NCI-H510A treated with DMSO at 0.1 percent for 48 hours (cell line): ENCODE measurements around the gene SPI1.

Experiments used
- DNase-seq: peaks from one replicate; lab custom pipeline; 2025; lab: John Stamatoyannopoulos, UW

Gene SPI1

GRCh38 chr11:47378010-47378835 is at the start of gene SPI1:
SPI1 (minus strand) TSS chr11:47378547; CDS start chr11:47378353, 194 bp downstream.
- no peak for DNase-seq

GRCh38 chr11:47426062-47426956 is 48.0 kb upstream of the SPI1 start, which contains the start of gene PSMC3:
PSMC3 (minus strand) TSS chr11:47426439; CDS start chr11:47426279, 160 bp downstream.
- peak; percentile 31 for DNase-seq

- no peak for DNase-seq
Measured at GRCh38 chr11:47425611-47426010, 47.3 kb upstream of the SPI1 start.

GRCh38 chr11:47418454-47419259 is 40.3 kb upstream of the SPI1 start:
- no peak for DNase-seq

GRCh38 chr11:47417712-47418111 is 39.4 kb upstream of the SPI1 start:
- no peak for DNase-seq

- no peak for DNase-seq
Measured at GRCh38 chr11:47415949-47416472, 37.7 kb upstream of the SPI1 start.

DNA sequence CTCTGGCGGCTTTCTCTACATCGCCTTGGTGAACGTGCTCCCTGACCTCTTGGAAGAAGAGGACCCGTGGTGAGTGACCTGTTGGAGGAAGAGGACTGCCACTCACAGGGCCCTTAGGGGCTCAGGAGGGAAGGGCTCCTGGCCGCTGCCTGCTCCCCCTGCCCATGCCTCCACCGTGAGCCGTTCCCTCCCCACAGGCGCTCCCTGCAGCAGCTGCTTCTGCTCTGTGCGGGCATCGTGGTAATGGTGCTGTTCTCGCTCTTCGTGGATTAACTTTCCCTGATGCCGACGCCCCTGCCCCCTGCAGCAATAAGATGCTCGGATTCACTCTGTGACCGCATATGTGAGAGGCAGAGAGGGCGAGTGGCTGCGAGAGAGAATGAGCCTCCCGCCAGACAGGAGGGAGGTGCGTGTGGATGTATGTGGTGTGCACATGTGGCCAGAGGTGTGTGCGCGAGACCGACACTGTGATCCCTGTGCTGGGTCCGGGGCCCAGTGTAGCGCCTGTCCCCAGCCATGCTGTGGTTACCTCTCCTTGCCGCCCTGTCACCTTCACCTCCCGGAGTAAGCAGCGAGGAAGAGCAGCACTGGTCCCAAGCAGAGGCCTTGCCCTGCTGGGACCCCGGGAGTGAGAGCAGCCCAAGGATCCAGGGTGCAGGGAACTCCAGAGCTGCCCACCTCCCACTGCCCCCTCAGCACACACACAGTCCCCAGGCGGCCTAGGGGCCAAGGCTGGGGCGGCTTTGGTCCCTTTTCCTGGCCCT is 36.9 kb upstream of the SPI1 start:
- no peak for DNase-seq

GRCh38 chr11:47414685-47415070 is 36.3 kb upstream of the SPI1 start:
- no peak for DNase-seq

GRCh38 chr11:47413908-47414684 is 35.7 kb upstream of the SPI1 start:
- DNase-seq, result no peak

- no peak for DNase-seq
Measured at GRCh38 chr11:47413351-47413750, 35.0 kb upstream of the SPI1 start.

GRCh38 chr11:47411884-47412746 is 33.8 kb upstream of the SPI1 start:
- DNase-seq, result no peak

GRCh38 chr11:47410370-47411264 is 32.3 kb upstream of the SPI1 start:
- DNase-seq, result no peak

DNA sequence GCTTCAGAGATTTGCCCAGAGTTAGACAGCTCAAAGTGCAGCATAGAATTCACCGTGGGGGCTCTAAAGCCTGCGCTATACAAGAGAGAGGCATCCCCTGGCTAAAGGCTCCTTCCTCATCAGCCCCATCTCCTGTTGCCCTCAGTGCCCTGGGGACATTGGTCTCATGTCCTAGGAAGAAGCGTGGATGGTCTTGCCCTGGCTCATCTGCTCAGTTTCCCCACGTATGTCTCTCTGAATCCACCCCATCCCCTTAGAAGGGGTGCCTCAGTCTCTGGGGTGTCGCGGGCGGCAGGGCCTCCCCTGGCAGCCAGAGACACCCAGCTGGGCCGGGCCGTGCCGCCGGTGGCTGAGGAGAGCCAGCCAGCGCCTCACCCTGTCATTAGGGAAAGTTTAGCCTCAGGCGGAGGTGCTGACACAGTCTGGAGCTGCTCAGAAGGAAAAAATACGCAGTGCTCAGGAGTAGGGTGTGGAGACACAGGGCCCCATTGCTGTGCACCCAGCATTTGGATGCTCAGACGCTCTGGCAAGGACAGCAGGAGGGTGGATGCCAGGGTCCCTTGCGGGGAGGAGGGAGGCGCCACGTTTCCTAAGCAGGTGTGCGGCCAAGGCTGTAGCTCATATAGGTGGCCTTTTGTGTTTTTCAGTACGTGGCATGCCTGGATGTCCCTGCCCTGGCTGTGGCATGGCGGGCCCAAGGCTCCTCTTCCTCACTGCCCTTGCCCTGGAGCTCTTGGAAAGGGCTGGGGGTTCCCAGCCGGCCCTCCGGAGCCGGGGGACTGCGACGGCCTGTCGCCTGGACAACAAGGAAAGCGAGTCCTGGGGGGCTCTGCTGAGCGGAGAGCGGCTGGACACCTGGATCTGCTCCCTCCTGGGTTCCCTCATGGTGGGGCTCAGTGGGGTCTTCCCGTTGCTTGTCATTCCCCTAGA is 31.4 kb upstream of the SPI1 start:
- DNase-seq, result no peak

DNA sequence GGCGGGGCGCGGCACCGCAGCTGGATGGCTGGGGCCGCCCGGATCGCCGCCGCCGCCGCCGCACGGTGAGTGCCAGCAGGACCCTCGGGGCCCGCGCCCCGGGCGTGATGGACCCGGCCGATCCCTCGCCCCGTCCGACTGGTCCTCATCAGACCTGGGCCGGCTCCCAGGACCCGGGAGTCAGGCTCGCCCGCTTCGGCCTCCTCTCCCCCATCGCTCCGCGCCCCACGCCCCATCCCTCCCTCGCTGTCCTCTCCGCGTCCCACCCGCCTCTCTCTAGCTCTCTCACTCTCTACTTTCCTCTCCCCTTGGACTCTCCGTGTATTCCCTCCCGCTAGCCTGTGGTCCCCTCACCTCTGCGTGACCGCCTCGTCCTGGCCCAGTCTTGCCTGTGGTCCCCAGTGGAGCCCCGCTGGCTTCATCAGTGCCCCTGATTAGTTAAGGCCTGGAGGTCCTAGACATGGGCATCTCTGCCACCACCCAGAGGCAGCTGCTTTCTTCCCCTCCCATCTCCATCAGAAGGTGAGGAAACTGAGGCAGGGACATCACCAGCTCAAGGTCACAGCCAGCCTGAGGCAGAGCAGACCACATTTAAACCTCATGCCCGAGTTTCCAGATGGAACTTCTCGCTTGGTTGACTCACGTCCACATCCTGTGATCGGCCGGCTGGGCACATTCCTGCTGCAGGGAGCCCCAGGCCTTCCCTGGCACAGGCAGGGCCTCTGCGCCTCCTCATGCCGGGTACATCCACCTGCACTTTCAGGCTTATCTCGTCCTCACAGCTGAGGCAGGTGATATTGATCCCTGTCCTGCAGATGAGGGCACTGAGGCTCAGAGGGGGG is 30.5 kb upstream of the SPI1 start:
- no peak for DNase-seq

DNA sequence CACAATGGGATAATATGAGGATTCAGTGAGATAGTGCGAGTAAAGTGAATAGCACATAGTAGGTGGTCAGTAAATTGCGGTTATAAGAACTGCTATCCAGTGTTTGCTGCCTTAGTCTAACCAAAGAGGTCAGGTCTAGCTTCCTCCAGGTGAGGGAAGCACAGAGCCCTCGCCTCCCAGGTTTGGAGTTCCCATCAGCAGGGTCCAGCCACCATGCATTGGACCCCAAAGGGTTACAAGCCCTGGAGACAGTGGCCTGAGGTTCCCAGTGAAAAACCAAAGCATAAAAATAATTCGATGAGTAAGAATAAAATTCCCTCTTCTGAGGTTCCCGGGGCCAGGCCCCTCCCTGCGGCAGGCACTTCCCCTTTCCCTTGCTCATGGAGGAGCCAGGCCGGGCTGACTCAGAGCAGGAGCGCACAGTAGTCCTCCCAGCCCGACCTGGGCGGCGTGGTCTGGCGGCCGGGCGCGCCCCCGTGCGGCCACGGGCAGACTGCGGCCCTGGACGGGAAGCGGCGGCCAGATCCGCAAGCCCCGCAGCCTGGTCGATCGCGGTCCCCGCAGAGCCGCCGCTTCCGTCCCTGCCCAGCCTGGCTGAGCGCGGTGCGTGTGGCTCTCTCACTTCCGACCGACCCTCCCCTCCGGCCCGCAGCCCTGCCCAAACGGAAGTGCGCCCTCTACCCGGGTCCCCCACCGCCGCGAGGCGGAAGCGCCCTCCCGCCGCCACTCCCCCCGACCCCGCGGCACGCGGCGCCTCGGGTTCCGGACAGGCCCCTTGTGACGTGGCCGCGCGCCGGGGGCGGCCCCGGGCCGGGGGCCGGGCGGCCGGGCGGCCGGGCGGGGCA is 29.6 kb upstream of the SPI1 start, which contains the start of gene SLC39A13:
SLC39A13 (plus strand) TSS at position 845 of the 845 bp plus-strand sequence. CDS start 1,505 bp downstream, outside the sequence.
- DNase-seq, result peak; percentile 30
